T-helper 2 cell treated with Interferon-gamma antibody and Interleukin-4, amounts not matched to agents 100 ng/mL and 5 ng/mL, for 36 hours (primary cell): ENCODE results near the gene FRMPD2. TPM values are rescaled to one million over a fixed set of nuclear protein-coding genes. Genes with fewer than 3 reads are reported as not detected.
"Not testable (repeated sequence)": the region's sequence is repeated elsewhere in the genome, so short reads cannot be mapped to it uniquely, and the experiment has no call there.

Experiments
- intact Hi-C: fragments of 100-400 bp; cut with micrococcal nuclease; formaldehyde crosslinking; loops from one replicate; pipeline ENCODE4 v1.15.1; 2023
- total RNA-seq: library from RNA; stranded (reverse); gene quantifications from 2 replicates; pipeline ENCODE4 v1.2.3, GENCODE V29; 2022

Gene FRMPD2
- total RNA-seq, 1 donor from 2014 or later, result not detected

DNA sequence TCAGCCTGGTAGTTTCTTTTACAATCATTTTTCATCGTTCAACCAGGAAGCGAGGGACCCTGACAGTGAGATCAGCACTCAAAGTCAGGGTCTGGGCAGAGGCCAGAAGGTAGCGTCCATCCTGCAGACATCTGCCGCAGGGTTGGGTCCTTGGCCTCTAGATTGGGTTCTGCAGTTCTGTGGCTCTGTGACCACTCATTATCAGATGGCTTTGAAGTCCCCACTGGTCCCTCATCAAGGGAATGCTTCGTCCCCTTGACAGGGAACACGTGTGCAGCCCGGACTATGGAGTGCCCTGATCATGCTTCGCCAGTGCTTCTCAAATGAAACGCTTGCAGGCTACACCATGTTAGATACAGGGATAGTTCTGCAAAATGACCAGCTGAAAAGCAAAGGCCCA lies 64.1 kb downstream of the FRMPD2 start:
- intact Hi-C loops, result no loop called here

DNA sequence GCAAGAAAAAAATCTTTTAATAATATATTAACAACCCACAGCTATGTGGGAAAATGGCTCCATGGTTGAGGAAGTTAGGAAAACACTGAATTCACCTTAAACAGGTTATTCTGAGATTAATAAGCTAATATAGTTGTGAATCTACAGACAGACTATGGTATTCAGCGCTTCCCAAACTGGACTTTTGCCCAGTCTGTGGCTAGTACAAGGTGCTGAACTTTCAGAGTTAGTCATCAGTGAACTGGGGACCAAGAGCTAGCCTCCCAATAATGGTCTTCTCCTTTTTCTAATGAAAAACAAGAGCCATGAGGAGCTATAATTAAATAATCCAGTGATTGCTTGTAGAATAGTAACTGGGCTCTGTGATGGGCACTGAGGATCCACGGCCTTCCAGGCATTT lies 65.3 kb downstream of the FRMPD2 start:
- intact Hi-C loops, result no loop called here

DNA sequence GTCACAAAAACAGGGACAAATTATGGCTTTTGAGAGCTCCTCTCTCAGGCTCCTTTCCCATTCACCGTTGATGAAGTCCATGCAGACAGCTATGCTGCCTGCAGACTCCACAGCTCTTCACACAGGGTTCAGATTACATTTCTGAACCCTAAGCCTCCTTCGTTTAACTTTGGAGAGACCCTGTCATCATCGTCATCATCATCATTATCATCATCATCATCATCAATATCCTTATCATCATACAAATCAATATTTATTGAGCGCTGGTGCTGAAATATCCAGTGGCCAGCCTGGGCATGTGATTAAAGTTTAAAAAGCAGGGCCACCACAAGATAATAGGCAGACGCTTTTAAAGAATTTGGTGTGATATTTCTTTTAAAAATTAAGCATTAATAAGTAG lies 66.6 kb downstream of the FRMPD2 start:
- intact Hi-C loops, result no loop called here

DNA sequence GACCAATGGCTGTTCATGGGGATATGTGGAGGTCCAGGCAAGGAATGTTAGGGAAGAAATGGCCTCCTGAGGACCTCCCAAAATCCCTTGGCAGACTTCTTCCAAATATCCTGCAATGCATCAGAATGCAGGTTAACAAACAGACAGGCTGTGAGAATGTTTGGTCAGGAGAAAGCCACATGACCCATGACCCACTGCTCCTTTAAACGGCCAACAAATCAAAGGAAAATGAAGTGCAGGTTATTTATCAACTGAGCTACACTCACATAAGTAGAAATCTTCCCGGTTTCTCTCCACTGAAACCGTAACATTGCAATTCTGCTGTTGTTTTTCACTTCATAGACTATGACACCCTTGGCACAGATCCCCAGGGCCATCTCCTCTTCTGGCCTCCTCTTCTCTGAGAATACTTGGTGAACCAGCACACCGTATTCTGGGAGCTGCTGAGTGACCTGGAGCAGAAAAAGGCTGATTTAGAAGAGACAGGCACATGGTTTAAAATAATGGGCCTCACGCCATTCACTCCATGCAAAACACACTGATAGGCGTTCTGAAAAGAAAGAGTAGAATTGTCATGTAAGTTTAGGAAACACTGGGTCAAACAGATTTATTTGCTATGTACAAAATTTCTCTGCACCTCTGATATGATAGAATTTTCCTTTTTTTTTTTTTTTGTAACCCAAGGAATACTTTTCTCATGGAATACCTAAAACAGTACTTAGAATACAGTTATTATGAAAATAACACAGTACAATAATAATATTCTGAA lies 67.8 kb downstream of the FRMPD2 start:
- intact Hi-C loops, result no loop called here

DNA sequence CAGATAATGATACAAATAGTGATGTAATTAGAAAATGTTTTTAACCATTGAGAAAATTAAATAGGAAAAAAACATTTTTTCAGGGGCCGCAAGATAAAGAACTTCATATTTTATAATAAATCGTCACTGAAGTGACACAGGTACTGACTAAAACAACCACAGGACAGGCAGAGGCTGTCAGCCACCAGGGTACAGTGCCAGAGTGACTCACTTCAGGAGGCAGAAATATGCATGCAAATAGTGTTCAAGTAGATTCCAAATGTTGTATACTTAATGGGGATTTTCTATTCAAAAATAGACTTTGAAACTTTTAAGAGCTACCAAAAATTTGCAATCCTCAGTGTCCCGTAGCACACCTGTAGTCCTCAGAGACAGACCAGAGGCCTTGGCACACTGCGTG lies 68.6 kb downstream of the FRMPD2 start:
- intact Hi-C loops, result no loop called here

DNA sequence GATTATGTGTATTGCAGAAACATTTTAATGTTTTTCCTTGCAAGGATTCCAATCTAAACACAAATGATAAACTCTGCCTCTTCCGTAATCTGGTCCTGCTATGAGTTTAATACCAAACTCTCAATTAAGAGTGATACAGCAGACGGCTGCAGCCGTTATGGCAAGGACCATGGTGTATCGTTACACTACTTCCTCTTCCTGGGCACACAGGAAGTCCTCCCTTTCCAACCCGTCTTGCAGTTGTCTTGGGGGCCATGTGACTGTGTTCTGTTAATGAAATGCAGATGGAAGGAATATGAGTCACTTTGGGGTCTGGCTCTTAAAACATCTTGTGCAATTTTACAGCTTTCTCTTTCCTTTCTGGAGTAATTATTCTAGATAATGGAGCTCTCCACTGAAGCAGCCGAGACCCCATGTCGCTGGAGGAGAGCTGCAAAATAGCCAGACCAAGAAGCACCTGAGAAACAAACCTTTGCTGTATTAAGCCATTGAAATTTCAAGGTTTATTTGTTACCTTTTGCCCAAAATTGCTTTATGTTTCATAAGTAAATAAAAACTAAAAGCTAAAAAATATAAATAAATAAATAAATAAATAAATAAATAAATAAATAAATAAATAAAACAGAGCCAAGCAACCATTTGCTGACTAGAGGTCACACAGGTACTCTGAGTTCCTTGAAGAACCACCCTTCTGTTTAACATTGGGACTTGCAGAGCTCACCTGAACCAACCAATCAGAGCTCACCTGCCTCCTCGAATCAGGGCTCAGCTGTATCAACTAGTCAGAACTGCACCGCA lies 74.7 kb downstream of the FRMPD2 start:
- intact Hi-C loops, result no loop called here

DNA sequence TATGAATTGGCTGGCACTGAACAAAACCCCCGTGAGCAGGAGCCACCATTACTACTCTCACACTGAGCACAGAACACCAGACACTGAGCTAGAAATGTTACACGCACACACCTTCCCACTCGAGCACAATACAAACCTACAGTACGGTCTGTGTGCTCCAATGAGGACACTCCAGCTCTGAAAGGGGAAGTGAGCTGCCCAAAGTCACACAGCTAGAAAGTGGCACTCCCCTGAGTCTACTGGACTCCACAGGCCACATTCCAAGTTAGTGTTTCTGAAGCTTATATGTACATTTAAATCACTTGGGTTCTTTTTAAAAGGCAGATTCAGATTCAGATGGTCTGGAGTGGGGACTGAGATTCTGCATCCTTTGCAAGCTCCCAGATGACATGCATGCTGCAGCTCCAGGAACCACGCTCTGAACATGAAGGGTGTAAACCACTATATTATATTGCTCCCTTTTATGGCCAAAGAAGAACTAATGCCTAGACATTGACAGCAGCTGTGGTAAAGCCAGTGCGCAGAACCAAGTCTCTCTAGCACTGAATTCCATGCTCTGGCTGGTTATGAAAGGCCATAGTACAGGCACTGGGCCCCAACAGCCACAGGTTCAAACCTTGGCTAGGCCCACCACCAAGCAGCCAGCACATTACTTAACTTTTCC lies 77.1 kb downstream of the FRMPD2 start:
- intact Hi-C loops, result no loop called here

DNA sequence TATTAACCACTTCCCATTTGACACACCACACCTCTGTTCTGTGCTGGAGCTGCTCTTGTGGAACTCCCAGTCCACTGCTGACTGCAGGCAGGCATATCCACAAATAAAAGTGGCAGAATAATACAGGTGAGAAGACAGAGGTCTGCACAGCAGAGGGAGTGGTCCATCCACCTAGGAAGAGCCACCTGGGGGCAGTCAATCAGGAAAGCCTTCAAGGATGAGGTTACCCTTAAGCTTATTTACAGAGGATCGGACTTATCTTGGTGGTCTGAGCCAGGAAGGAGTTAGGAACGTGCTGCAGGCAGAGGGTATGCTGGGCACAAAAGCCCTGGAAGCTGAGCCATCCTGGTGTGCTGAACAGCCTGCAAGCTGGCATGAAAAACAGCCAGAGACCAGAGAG lies 78.7 kb downstream of the FRMPD2 start:
- intact Hi-C loops, result no loop called here

DNA sequence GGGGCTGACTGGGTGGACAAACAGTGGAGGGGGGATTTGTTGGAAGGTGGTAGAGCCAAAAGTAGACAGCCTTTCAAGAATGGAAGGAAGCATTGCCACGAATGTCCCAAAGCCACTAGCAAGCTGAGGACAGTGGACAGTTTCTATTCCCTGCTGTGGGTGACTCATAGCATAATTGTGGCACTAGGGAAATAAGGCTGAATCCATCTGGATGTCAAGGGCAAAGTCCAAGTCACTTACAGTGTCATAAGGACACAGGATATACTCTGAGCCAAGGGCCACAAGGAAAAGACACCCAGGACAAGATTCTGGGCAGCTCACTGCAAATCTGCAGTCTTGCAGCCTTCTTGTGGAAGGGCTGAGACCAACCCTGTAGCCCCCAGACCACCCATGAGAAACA lies 79.7 kb downstream of the FRMPD2 start:
- intact Hi-C loops, result no loop called here

DNA sequence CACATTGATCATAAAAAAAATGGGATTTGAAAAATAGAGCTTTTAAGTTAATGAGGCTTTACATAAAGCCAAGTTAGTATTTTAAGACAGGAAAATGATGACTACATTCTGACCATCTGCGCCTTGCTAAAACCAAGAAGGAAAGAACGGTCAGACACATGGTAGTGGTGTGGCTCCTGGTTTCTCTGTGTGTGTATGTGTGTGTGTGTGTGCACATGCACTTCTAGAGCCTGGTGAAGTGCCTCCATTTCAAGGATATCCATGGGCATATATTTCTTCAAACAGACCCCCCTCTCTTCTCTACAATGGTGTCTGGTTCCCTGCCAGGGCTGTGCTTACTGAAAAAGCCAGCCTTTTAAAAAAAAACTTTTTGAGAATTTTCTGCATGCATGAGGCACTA lies 80.9 kb downstream of the FRMPD2 start:
- intact Hi-C loops, result no loop called here

DNA sequence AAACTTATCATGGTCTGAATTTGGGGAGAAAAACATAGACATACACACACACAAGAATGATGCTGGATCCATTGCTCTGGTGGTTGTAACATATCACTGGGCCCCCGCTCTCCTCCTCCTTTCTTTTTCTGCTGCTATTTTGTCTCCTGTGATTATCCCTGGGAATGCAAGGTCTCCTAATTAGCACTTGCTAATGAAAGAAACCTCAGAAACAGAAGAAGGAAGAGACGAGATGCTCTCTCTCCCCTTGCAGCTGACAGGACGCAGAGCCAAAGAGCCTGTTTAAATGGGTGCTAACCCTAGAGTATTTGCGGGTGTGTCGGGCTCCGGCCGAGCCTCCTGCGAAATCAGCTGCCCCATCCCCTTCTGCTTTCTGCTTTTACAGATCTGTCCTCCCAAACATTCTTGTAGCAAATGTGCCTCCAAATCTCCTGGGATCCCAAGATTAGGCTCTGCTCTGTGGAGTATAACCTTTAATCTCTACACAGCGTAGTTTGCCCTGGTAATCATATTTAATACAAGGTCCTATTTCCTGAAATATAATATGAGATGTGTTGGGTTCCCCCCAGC lies 81.5 kb downstream of the FRMPD2 start:
- intact Hi-C loops, result no loop called here

DNA sequence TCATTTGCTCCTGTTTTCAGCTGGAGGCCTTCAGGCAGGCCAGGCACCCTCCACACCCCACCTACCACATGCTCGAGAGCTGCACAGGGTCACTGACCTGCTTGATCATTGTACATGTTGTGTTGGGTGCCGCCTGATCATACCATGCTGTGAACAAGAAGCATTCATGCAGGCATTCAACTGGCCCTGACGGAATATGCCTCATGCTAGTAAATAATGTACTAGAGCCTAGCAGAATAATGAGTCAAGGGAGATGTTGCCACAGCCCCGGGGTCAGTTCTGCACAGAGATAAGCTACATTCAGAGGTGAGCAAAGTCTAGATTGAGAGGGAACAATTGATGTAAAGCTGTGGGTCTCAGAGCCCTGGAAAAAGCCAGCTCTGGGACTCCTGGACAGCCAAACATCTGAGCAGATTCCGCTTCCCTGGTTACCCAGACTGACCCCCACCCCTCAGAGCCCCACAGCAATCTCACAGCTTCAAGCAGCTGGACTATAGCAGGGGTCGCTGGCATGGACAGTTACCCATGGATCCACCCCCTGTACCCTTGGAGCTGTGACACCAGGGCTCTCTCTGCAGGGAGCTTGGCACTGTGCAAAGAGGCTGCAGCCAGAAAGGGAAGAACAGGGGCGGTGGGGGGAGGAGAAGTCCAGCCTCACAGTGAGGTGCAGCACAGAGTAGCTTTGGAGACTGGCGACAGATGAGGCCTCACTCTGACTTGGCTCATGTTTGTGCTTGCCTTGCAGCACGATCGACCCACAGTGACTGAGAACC lies 86.6 kb downstream of the FRMPD2 start:
- intact Hi-C loops, result no loop called here

DNA sequence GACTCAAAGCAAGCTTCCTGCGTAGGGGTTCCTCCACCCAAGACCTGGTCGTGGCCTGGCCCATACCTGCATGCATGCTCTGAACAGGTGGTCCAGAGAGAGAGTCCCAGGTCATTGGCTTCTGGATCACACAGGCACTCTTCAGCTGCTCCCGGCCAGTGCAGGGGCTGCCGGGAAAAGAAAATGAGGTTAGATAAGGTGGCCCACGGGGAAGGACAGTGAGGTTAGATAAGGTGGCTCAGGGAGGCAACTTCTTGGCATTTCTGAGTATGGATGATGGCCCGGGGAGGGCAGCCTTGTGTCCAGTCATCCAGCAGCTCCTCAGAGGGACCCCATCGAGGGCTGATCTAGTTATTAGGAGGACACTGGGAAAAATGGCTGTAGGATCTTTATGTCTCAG lies 87.4 kb downstream of the FRMPD2 start:
- intact Hi-C loops, result no loop called here

DNA sequence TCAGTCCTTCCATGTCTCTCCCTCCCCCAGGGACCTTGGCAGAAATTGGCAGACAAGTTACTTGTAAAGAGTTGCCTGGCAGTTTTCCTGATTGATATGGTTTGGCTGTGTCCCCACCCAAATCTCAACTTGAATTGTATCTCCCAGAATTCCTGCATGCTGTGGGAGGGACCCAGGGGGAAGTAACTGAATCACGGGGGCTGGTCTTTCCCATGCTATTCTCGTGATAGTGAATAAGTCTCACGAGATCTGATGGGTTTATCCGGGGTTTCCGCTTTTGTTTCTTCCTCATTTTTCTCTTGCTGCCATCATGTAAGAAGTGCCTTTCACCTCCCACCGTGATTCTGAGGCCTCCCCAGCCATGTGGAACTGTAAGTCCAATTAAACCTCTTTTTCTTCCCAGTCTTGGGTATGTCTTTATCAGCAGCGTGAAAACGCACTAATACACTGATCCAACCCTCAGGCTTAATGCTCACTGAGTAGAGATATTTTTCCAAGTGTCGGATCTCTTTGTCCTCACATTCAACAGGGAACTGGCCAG lies 88.2 kb downstream of the FRMPD2 start:
- intact Hi-C loops, result not testable (repeated sequence)

DNA sequence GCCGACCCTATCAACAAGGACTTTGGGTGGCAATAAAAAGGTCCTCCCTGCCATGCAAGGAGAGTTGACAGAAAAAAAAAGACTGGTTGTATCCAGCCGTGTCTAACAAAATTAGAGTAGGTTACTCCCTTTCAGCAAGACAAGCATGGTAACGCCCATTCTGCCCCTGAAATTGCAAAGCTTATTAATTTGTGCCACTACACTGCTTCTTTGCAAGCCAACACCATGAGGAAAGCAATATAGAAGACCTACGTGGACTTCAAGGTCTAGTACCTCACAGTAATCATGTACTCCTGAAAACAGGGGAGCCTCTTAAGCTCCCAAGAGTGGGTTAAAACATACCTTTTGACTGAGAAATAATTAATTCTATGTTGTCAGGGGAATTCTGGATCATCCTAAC lies 90.3 kb downstream of the FRMPD2 start:
- intact Hi-C loops, result no loop called here

DNA sequence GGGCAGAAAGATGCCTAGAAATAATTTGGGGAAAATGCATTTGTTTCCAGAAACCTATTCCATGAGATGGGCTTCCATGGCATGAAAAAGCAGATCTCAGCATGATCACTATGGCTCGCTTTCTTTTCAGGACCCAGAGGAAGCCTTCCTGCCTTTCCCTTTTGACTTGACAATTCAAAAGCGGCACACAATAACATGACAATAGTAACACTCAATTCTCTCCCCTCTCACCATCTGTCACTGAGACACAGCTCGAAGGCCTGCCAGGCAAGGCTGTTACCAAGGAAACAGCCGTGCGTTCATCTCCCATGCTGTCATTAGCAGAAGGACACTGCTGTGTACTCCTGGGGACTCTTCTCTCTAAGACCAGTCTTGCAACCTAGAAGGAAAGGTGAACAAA lies 101.8 kb downstream of the FRMPD2 start:
- intact Hi-C loops, result not testable (repeated sequence)

DNA sequence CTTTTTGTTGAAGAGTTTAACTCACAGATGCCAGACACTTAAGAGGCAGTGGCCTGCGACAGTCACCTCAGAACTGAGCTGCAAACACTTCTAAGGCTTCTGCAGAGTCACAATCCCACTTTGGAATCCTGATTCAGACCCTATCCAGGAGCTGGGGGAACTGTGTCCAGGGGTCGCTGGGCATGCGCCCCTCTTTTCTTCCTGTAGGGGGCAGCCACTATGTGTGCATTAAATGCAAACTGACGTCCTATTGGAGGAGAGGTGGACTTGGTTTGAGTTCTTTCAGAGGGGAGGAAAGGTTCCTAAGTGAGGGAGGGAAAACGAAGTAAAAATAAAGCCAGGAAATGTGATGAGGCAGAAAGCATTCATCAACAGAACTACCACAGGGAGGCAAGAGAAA lies 113.8 kb downstream of the FRMPD2 start:
- intact Hi-C loops, result not testable (repeated sequence)

DNA sequence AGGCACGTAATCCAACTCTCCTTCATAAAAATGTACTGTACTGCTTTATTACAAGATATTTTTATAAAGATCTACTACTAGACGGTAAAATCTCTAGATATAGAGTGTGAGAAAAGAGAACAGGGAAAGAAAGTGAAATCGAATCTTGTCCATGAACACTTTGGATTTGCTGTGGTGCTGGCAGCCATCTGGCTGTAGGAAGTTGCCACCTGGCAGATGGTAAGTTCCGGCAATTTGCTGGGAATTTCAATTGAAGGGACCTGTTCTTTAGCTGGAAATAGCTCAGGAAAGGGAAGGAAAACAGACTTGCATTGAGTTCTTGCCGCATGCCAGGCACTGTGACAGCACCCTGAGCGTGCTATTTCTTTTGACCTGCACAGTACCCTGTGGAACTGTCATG lies 114.3 kb downstream of the FRMPD2 start:
- intact Hi-C loops, result not testable (repeated sequence)

DNA sequence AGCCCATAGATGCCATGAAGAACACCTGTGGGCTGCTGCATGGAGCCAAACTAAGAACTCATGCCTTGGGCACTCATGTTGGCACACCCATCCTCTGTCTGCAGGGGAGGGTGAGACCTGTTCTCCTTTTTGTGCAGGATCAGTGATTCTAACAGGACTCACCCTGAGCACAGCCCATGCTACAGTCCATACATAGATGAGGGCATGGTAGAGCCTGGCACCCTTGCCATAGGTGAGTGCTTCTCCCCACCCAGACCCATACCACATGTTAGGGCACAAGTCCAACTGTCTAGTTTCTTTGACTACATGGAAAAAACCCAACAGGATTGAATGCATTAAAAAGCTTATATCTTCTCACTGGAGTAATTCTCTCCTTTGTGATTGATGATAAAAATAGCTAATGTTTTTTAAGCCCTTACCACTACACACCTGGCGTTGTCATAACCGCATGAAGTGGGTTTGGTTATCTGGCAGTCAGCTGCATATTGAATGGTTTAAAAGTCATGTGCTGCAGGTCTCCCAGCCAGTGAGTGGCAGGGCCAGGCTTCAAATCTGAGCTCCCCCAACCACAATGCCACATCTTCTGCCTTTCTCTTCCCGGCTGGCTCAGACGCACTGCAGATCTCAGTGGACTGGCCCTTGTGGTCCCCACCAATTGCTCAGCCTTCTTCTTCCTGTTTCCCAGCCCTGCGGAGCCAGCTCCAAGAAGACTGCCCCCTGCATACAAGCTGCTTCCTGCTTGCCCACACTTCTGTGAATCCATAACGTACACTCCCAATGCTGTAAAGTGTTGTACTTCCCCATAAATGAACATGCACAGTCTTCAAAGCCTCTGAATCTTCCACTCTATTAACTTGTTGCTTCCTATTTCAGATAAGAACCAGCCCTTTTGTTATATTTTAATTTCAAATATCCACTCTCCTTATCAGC lies 120.0 kb downstream of the FRMPD2 start:
- intact Hi-C loops, result not testable (repeated sequence)

DNA sequence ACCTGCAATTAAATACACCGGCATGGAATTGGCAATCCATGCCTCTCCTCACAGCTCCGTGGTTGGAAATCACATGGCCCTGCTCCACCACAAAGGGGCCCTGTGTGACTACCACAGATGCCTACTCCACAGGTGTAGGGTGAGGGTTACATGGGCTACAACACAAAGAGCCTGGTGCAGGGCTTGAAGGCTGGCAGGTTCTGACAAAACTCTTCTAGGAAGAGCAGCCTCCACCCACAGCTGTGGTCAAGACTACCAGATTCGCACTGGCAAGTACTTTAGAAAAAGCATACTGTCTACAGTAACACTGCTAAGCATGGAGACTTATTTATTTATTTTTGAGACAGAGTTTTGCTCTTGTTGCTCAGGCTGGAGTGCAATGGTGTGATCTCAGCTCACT lies 126.9 kb downstream of the FRMPD2 start:
- intact Hi-C loops, result not testable (repeated sequence)
